ENCODE data around the gene DAD1. TPM values are rescaled to one million over a fixed set of nuclear protein-coding genes. Genes with fewer than 3 reads are reported as not detected.

The DAD1 gene
- total RNA-seq, 1 donor from 2014 or later: 186 TPM

DNA sequence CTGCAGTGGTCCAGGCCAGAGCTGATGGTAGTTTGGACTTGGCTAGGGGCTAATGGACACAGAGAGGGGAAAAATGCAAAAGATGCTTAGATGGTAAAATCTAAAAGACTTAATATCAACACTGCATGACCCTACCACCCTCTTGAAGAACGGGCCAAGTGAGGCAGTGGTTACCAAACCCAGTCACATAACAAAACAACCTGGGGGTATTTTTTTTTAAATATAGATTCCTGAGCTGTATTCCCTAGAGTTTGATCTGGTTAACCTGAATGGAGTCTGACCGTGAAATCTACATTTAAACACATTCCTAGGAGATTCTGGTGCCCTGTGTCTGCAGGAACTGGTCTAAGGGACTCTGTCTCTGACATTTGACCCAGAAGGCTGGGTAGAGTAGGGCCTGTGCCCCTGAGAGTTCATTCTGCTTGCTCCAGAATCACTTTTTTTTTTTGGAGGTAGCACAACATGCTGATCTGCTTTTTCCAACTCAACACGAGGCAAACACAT, 24.8 kb upstream of the DAD1 start:
- intact Hi-C loops (cut with DNase I): loop anchor here (1.0 kb wide), 2 partner anchors 15 to 24 kb away; partner anchors contain the start of genes ABHD4 and DAD1
- TF ChIP-seq, protein P1, sequence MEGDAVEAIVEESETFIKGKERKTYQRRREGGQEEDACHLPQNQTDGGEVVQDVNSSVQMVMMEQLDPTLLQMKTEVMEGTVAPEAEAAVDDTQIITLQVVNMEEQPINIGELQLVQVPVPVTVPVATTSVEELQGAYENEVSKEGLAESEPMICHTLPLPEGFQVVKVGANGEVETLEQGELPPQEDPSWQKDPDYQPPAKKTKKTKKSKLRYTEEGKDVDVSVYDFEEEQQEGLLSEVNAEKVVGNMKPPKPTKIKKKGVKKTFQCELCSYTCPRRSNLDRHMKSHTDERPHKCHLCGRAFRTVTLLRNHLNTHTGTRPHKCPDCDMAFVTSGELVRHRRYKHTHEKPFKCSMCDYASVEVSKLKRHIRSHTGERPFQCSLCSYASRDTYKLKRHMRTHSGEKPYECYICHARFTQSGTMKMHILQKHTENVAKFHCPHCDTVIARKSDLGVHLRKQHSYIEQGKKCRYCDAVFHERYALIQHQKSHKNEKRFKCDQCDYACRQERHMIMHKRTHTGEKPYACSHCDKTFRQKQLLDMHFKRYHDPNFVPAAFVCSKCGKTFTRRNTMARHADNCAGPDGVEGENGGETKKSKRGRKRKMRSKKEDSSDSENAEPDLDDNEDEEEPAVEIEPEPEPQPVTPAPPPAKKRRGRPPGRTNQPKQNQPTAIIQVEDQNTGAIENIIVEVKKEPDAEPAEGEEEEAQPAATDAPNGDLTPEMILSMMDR (IDR thresholded peaks at IDR 0.05): no peak
- peak overlapping the region; percentile 70 to 82 for H3K27ac ChIP-seq
- DNase-seq (ENCODE audit: low spot score in 2 of 2): no peak
- H3K9me3 ChIP-seq: peaks cover 0 to 3% of the 10 kb centered on the region in 2 donors
- peaks cover 6 to 15% of the 10 kb centered on the region in 2 donors for H3K4me1 ChIP-seq
- no peaks in the 10 kb centered on the region for H3K27me3 ChIP-seq
- H3K36me3 ChIP-seq: peaks cover 27 to 35% of the 10 kb centered on the region in 2 donors
- peak overlapping the region in 1 of 2 donors; percentile 9 for H3K4me3 ChIP-seq

DNA sequence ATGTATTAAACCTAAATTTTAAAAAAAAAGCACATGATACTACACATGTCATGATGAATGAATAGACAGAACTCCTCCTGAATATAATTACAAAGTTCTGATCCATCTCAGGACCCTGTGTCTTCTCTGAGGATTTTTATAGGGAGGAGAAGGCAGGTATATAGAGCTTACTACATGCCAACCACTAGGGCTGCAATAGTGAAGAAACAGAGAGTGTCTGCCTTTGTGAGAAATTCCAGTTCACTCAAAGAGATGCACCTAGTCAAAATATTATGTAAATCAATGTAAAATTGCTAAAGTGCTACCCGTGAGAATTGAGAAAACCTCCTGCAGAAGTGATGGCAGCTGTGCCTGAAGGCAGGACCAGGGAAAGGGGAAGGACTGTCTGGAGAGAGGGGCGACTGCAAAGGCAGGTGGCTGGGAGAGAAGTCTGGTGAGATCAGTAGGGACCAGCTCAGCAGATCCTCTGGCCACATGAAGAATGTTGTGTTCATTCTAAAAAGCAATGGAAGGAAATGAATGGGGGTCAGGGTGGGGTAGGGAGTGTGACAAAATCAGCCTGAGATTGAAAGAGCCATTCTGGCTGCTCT, 24.2 kb upstream of the DAD1 start:
- Histone ChIP-seq H3K27ac (peak overlapping the region; percentile 70 to 82), H3K9me3 (peaks cover 0 to 3% of the 10 kb centered on the region in 2 donors), H3K4me3 (peak overlapping the region in 1 of 2 donors; percentile 9), H3K27me3 (no peaks in the 10 kb centered on the region), H3K36me3 (peaks cover 32 to 41% of the 10 kb centered on the region in 2 donors), H3K4me1 (peaks cover 6 to 15% of the 10 kb centered on the region in 2 donors)
- no peak for DNase-seq (ENCODE audit: low spot score in 2 of 2)
- intact Hi-C loops (cut with DNase I): no loop called here
- TF ChIP-seq, protein P1 (IDR thresholded peaks at IDR 0.05): no peak

DNA sequence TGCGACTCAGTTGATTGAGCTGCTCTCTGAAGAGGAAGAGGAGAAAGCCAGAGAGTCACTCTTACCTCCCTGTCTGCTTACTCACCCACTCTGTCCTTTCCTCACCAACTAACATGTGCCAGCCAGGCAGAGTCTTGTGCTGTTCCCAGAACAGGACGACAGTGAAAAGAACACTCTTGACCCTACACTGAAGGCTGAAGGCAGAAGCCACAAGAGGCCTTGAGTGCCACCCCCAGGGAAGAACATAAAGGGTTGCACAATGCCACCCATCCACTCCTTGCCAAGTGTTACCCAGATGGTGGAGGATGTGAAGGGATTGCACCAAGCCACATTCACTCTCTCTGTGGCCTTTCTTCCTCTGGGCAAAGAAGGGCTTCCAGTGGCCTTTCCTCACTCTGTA, 21.9 kb upstream of the DAD1 start:
- TF ChIP-seq, protein P1 (IDR thresholded peaks at IDR 0.05): no peak
- H3K4me1 ChIP-seq: peaks cover 6 to 15% of the 10 kb centered on the region in 2 donors
- H3K27ac ChIP-seq: no peak overlapping the region
- no peaks in the 10 kb centered on the region for H3K27me3 ChIP-seq
- peaks cover 53 to 64% of the 10 kb centered on the region in 2 donors for H3K36me3 ChIP-seq
- H3K4me3 ChIP-seq: no peak overlapping the region
- no peak for DNase-seq (ENCODE audit: low spot score in 2 of 2)
- intact Hi-C loops (cut with DNase I): no loop called here
- peaks cover 0 to 3% of the 10 kb centered on the region in 2 donors for H3K9me3 ChIP-seq

DNA sequence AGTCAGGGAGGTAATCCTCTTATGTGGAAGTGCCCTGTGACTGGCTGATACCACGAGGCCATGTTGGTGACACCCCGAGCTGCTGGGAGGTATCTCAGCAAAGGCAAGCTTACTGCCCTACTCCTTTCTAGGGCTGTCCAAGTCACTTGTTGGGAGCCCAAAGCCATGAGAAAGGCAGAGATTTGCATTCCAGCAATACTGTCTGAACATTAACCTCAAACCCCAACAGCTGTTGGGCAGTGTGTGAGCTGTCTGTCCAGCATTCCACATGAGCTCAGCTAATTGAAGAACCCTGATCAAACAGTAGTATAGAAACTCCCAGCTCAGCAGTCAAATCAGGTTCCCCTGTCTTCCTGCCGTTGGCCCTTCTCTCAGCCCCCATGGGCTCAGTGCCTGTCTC, 18.3 kb upstream of the DAD1 start:
- no peaks in the 10 kb centered on the region for H3K9me3 ChIP-seq
- TF ChIP-seq, protein P1 (IDR thresholded peaks at IDR 0.05): no peak
- no peak overlapping the region for H3K27ac ChIP-seq
- no peaks in the 10 kb centered on the region for H3K4me1 ChIP-seq
- no peak overlapping the region for H3K4me3 ChIP-seq
- DNase-seq (ENCODE audit: low spot score in 2 of 2): no peak
- no peaks in the 10 kb centered on the region for H3K27me3 ChIP-seq
- intact Hi-C loops (cut with DNase I): no loop called here
- peaks cover 90 to 100% of the 10 kb centered on the region in 2 donors for H3K36me3 ChIP-seq

DNA sequence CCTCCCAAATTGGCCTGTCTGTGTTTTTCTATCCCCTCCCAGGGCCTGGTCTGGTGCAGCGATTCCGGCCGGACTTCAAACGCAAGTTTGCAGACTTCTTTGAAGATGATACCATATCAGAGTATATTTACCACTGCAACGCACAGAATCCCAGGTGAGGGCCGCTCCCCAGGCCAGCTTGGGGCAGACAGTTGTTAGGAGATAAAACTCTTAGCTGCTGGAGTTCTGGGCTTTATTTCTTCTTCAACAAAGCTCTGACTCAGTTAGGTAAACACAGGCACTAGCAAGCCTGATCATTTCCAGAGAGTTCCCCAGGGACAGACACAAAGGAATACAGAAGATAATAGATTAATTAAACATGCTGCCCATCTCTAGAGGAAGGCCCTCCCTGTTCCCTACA, 17.4 kb upstream of the DAD1 start:
- Histone ChIP-seq H3K27ac (no peak overlapping the region), H3K4me1 (no peaks in the 10 kb centered on the region), H3K27me3 (no peaks in the 10 kb centered on the region), H3K9me3 (no peaks in the 10 kb centered on the region), H3K36me3 (peaks cover 97 to 100% of the 10 kb centered on the region in 2 donors), H3K4me3 (no peak overlapping the region)
- TF ChIP-seq, protein P1 (IDR thresholded peaks at IDR 0.05): no peak
- DNase-seq (ENCODE audit: low spot score in 2 of 2): no peak
- intact Hi-C loops (cut with DNase I): no loop called here

Measured in ascending aorta (tissue), 2 donors.